WTC11 (cell line): ENCODE data around the gene STK26.

Experiments used
- CBFB ChIP-seq: sonication (generic); formaldehyde crosslinking; IDR thresholded peaks from 2 replicates; pipeline ENCODE4 v1.8.1; 2022; ENCODE audit warnings: mild to moderate bottlenecking, low read depth, missing genetic modification reagents
- E2F4 ChIP-seq: sonication (generic); formaldehyde crosslinking; IDR thresholded peaks from 2 replicates; pipeline ENCODE4 v1.8.1; 2022; ENCODE audit warnings: low read depth, mild to moderate bottlenecking, moderate library complexity, missing genetic modification reagents, borderline replicate concordance
- ELF4 ChIP-seq: sonication (generic); formaldehyde crosslinking; IDR thresholded peaks from 2 replicates; pipeline ENCODE4 v1.8.1; 2022; ENCODE audit warnings: low read depth, mild to moderate bottlenecking, moderate library complexity, missing genetic modification reagents
- ZNF317 ChIP-seq: sonication (generic); formaldehyde crosslinking; IDR thresholded peaks from 2 replicates; pipeline ENCODE4 v1.8.1; 2023; ENCODE audit warnings: low read depth, mild to moderate bottlenecking, moderate library complexity, missing genetic modification reagents, borderline replicate concordance
- TF ChIP-seq, protein P1 (sequence below): fragments of 200-600 bp; IDR thresholded peaks from 2 replicates; pipeline ENCODE4 v1.8.0; 2022; ENCODE audit warnings: antibody characterized with exemption
- TF ChIP-seq, protein P2 (sequence below): sonication (generic); formaldehyde crosslinking; IDR thresholded peaks from 2 replicates; pipeline ENCODE4 v1.8.0; 2023; ENCODE audit warnings: missing genetic modification reagents
- TF ChIP-seq, protein P3 (sequence below): sonication (generic); formaldehyde crosslinking; conservative IDR thresholded peaks from 2 replicates; pipeline ENCODE4 v1.8.1; 2023; ENCODE audit warnings: mild to moderate bottlenecking, low read depth, missing genetic modification reagents, moderate library complexity

GRCh38 chrX:132023896-132024386, 839 bp downstream of the STK26 start:
- TF ChIP-seq E2F4 = no peak
- TF ChIP-seq, protein P1, sequence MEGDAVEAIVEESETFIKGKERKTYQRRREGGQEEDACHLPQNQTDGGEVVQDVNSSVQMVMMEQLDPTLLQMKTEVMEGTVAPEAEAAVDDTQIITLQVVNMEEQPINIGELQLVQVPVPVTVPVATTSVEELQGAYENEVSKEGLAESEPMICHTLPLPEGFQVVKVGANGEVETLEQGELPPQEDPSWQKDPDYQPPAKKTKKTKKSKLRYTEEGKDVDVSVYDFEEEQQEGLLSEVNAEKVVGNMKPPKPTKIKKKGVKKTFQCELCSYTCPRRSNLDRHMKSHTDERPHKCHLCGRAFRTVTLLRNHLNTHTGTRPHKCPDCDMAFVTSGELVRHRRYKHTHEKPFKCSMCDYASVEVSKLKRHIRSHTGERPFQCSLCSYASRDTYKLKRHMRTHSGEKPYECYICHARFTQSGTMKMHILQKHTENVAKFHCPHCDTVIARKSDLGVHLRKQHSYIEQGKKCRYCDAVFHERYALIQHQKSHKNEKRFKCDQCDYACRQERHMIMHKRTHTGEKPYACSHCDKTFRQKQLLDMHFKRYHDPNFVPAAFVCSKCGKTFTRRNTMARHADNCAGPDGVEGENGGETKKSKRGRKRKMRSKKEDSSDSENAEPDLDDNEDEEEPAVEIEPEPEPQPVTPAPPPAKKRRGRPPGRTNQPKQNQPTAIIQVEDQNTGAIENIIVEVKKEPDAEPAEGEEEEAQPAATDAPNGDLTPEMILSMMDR = no peak
- TF ChIP-seq CBFB (CRISPR knock-in tag) = no peak
- TF ChIP-seq, protein P2, sequence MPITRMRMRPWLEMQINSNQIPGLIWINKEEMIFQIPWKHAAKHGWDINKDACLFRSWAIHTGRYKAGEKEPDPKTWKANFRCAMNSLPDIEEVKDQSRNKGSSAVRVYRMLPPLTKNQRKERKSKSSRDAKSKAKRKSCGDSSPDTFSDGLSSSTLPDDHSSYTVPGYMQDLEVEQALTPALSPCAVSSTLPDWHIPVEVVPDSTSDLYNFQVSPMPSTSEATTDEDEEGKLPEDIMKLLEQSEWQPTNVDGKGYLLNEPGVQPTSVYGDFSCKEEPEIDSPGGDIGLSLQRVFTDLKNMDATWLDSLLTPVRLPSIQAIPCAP (CRISPR knock-in tag) = no peak
- no peak for TF ChIP-seq ZNF317
- no peak for TF ChIP-seq ELF4 (CRISPR knock-in tag)
- TF ChIP-seq, protein P3, sequence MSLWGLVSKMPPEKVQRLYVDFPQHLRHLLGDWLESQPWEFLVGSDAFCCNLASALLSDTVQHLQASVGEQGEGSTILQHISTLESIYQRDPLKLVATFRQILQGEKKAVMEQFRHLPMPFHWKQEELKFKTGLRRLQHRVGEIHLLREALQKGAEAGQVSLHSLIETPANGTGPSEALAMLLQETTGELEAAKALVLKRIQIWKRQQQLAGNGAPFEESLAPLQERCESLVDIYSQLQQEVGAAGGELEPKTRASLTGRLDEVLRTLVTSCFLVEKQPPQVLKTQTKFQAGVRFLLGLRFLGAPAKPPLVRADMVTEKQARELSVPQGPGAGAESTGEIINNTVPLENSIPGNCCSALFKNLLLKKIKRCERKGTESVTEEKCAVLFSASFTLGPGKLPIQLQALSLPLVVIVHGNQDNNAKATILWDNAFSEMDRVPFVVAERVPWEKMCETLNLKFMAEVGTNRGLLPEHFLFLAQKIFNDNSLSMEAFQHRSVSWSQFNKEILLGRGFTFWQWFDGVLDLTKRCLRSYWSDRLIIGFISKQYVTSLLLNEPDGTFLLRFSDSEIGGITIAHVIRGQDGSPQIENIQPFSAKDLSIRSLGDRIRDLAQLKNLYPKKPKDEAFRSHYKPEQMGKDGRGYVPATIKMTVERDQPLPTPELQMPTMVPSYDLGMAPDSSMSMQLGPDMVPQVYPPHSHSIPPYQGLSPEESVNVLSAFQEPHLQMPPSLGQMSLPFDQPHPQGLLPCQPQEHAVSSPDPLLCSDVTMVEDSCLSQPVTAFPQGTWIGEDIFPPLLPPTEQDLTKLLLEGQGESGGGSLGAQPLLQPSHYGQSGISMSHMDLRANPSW (CRISPR knock-in tag) = no peak
